ENCODE results near the gene PODXL2. TPM values are rescaled to one million over a fixed set of nuclear protein-coding genes. Genes with fewer than 3 reads are reported as not detected.

Gene PODXL2
- total RNA-seq, 2 experiments from 2014 or later: 4.0 to 4.2 TPM

- H3K4me1 ChIP-seq (ENCODE audit: insufficient read depth, low read length): peaks cover 29% of the 10 kb centered on the region
- peaks cover 8 to 11% of the 10 kb centered on the region in 2 experiments for H3K27me3 ChIP-seq (ENCODE audit: control insufficient read depth in 1 of 2, insufficient read depth in 2 of 2, low read length in 2 of 2)
- peaks cover 36% of the 10 kb centered on the region for H3K27me3 Mint-ChIP-seq
- no peaks in the 10 kb centered on the region for H3K36me3 Mint-ChIP-seq (ENCODE audit: low read depth)
- ATAC-seq (ENCODE audit: poor library complexity): peak; percentile 61
- ChIA-PET CTCF (interaction anchor here (1.6 kb wide), 1 partner anchor 55 kb away, joined by 5 read pairs; no protein-coding TSS in a partner anchor), POLR2A (interaction anchor here (0.6 to 1.0 kb wide), 2 partner anchors 43 to 1793 kb away, joined by 3 read pairs; partner anchors contain the start of gene ABTB1)
- peak in 12 of 14 experiments; percentile 15 to 74 (median 32) for DNase-seq
- H3K27ac Mint-ChIP-seq: peak overlapping the region; percentile 67
- no peak overlapping the region for H3K27ac ChIP-seq (ENCODE audit: low read depth in 1 of 2, low read length in 2 of 2)
- H3K36me3 ChIP-seq (ENCODE audit: insufficient read depth, low read length): no peaks in the 10 kb centered on the region
- H3K9me3 ChIP-seq (ENCODE audit: control insufficient read depth in 1 of 2, insufficient read depth in 1 of 2, low read length in 2 of 2): no peaks in the 10 kb centered on the region
- peak overlapping the region; percentile 89 for H3K4me3 Mint-ChIP-seq
- intact Hi-C loops (cut with DNase I, micrococcal nuclease): loop anchor here in 1 of 2 experiments (1.0 to 5.0 kb wide), 3 partner anchors 31 to 52 kb away; partner anchors contain the start of genes ABTB1 and MCM2
- peaks cover 44% of the 10 kb centered on the region for H3K4me1 Mint-ChIP-seq (ENCODE audit: low read depth)
- peak overlapping the region; percentile 65 for H3K4me3 ChIP-seq (ENCODE audit: low read length)
- no peak for TF ChIP-seq CTCF (IDR thresholded peaks at IDR 0.05)
- H3K9me3 Mint-ChIP-seq: no peaks in the 10 kb centered on the region
Observed at GRCh38 chr3:127629467-127630403, 750 bp downstream of the PODXL2 start.

DNA sequence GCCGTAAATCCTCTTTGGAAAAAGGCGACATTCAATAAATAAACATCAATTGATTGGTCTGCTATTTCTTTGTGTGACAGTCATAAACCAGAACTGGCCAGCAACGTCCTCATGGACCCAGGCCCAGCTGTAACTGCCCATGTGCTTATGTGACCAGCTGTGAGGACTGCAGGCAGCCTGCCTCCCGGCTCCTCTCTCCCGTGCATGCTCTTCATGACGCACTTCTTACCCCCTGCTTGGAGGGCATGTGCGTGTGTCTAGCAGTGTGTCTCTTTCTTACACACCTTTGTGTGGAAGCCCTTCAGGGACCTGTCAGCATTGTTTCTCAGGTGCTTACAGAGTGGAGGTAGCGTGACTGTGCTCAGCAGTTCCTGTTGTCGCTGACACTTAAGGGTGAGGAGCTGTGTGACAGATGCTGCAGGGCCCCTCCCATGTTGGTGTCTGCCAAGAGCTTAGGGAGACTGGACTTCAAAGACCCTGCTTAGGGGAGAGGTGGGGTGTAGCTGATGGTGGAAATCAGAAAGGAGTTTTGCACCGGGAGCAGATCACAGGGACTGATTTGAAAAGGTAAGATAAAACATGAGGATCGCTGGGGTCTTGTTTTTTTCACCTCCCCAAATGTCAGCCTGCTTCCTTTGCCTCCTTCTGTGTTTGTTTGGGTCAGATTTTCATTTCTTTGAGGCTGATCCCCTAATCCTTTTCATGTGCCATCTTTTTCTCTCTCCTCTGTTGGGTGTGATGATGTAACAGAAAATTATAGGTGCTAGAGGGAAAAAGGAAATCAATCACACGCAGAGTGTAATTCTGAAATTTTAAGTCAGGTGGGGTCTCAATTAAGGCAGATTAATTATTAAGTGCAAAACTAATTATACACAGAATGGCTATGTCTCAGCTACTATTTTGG is 2.1 kb downstream of the PODXL2 start:
- no peak for ATAC-seq (ENCODE audit: poor library complexity)
- H3K9me3 ChIP-seq (ENCODE audit: control insufficient read depth in 1 of 2, insufficient read depth in 1 of 2, low read length in 2 of 2): no peaks in the 10 kb centered on the region
- Mint-ChIP-seq H3K27me3 (peaks cover 36% of the 10 kb centered on the region), H3K9me3 (no peaks in the 10 kb centered on the region), H3K4me1 (ENCODE audit: low read depth) (peaks cover 44% of the 10 kb centered on the region), H3K36me3 (ENCODE audit: low read depth) (no peaks in the 10 kb centered on the region), H3K4me3 (peak overlapping the region; percentile 89), H3K27ac (no peak overlapping the region)
- no peaks in the 10 kb centered on the region for H3K36me3 ChIP-seq (ENCODE audit: insufficient read depth, low read length)
- H3K4me1 ChIP-seq (ENCODE audit: insufficient read depth, low read length): peaks cover 29% of the 10 kb centered on the region
- CTCF ChIA-PET: no interaction called here
- H3K4me3 ChIP-seq (ENCODE audit: low read length): no peak overlapping the region
- TF ChIP-seq CTCF (IDR thresholded peaks at IDR 0.05): no peak
- DNase-seq: no peak
- POLR2A ChIA-PET: no interaction called here
- intact Hi-C loops (cut with DNase I, micrococcal nuclease): no loop called here
- H3K27ac ChIP-seq (ENCODE audit: low read depth in 1 of 2, low read length in 2 of 2): no peak overlapping the region
- peaks cover 8 to 11% of the 10 kb centered on the region in 2 experiments for H3K27me3 ChIP-seq (ENCODE audit: control insufficient read depth in 1 of 2, insufficient read depth in 2 of 2, low read length in 2 of 2)

- Histone ChIP-seq H3K9me3 (ENCODE audit: control insufficient read depth in 1 of 2, insufficient read depth in 1 of 2, low read length in 2 of 2) (no peaks in the 10 kb centered on the region), H3K4me3 (ENCODE audit: low read length) (no peak overlapping the region), H3K27me3 (ENCODE audit: control insufficient read depth in 1 of 2, insufficient read depth in 2 of 2, low read length in 2 of 2) (peaks cover 8 to 11% of the 10 kb centered on the region in 2 experiments), H3K36me3 (ENCODE audit: insufficient read depth, low read length) (no peaks in the 10 kb centered on the region), H3K27ac (ENCODE audit: low read depth in 1 of 2, low read length in 2 of 2) (no peak overlapping the region), H3K4me1 (ENCODE audit: insufficient read depth, low read length) (peaks cover 26% of the 10 kb centered on the region)
- ChIA-PET POLR2A (no interaction called here), CTCF (no interaction called here)
- Mint-ChIP-seq H3K9me3 (no peaks in the 10 kb centered on the region), H3K27ac (no peak overlapping the region), H3K27me3 (peaks cover 36% of the 10 kb centered on the region), H3K4me1 (ENCODE audit: low read depth) (peaks cover 37% of the 10 kb centered on the region), H3K36me3 (ENCODE audit: low read depth) (no peaks in the 10 kb centered on the region), H3K4me3 (no peak overlapping the region)
- no peak for TF ChIP-seq CTCF (IDR thresholded peaks at IDR 0.05)
- DNase-seq (no peak), ATAC-seq (ENCODE audit: poor library complexity) (no peak)
- intact Hi-C loops (cut with DNase I, micrococcal nuclease): no loop called here
Observed at GRCh38 chr3:127632035-127632820, 3.2 kb downstream of the PODXL2 start.

All from CD4-positive, alpha-beta T cell (primary cell).